GM23248 (cell line): ENCODE data around the gene PTPN6. TPM values are rescaled to one million over a fixed set of nuclear protein-coding genes. Genes with fewer than 3 reads are reported as not detected.

Experiments
- DNase-seq: peaks from one replicate; pipeline ENCODE4 v3.0.0-alpha.2; 2015
- H2AFZ ChIP-seq: fragments of 200-600 bp; sonication (generic); 2 replicates; pipeline ENCODE4 v1.6.1; 2016; ENCODE audit warnings: antibody characterized with exemption
- H3F3A ChIP-seq: fragments of 200-600 bp; sonication (generic); 2 replicates; pipeline ENCODE4 v1.6.1; 2016; ENCODE audit warnings: mild to moderate bottlenecking, antibody characterized with exemption, mixed run types; ENCODE audit not compliant: insufficient read depth
- H3K27ac ChIP-seq: fragments of 200-600 bp; sonication (generic); 2 replicates; pipeline ENCODE4 v1.5.1; 2016; ENCODE audit warnings: mild to moderate bottlenecking
- H3K27me3 ChIP-seq: fragments of 200-600 bp; sonication (generic); replicated peaks from 2 replicates; pipeline ENCODE4 v1.6.1; 2016; ENCODE audit warnings: mild to moderate bottlenecking; ENCODE audit not compliant: insufficient read depth
- H3K36me3 ChIP-seq: fragments of 200-600 bp; sonication (generic); 2 replicates; pipeline ENCODE4 v1.6.1; 2016; ENCODE audit warnings: low read depth, mild to moderate bottlenecking
- H3K4me1 ChIP-seq: fragments of 200-600 bp; sonication (generic); 2 replicates; pipeline ENCODE4 v1.6.1; 2016; ENCODE audit warnings: mild to moderate bottlenecking; ENCODE audit not compliant: insufficient read depth
- H3K4me2 ChIP-seq: fragments of 200-600 bp; sonication (generic); one replicate; pipeline ENCODE4 v1.6.1; 2016; ENCODE audit warnings: mild to moderate bottlenecking; ENCODE audit not compliant: unreplicated experiment
- H3K4me3 ChIP-seq: fragments of 200-600 bp; sonication (generic); 2 replicates; pipeline ENCODE4 v1.5.1; 2016; ENCODE audit warnings: mild to moderate bottlenecking
- H3K79me2 ChIP-seq: fragments of 200-600 bp; sonication (generic); 2 replicates; pipeline ENCODE4 v1.6.1; 2016; ENCODE audit warnings: mild to moderate bottlenecking; ENCODE audit not compliant: insufficient read depth
- H3K9ac ChIP-seq: fragments of 200-600 bp; sonication (generic); 2 replicates; pipeline ENCODE4 v1.6.1; 2016; ENCODE audit warnings: mild to moderate bottlenecking
- H3K9me2 ChIP-seq: fragments of 200-600 bp; sonication (generic); 2 replicates; pipeline ENCODE4 v1.6.1; 2016; ENCODE audit warnings: mixed run types, mild to moderate bottlenecking, moderate library complexity; ENCODE audit not compliant: insufficient read depth
- H3K9me3 ChIP-seq: fragments of 200-600 bp; sonication (generic); one replicate; pipeline ENCODE4 v1.6.1; 2017; ENCODE audit warnings: low read depth
- H4K20me1 ChIP-seq: fragments of 200-600 bp; sonication (generic); 2 replicates; pipeline ENCODE4 v1.6.0; 2016; ENCODE audit not compliant: insufficient read depth
- EZH2 ChIP-seq: fragments of 200-600 bp; sonication (generic); IDR thresholded peaks from 2 replicates; pipeline ENCODE4 v1.6.1; 2018; ENCODE audit warnings: antibody characterized with exemption, mild to moderate bottlenecking; ENCODE audit not compliant: insufficient read depth, poor library complexity, severe bottlenecking
- EZH2phosphoT487 ChIP-seq: fragments of 200-600 bp; sonication (generic); IDR thresholded peaks from 2 replicates; pipeline ENCODE4 v1.6.1; 2018; ENCODE audit warnings: antibody characterized with exemption, moderate library complexity, mild to moderate bottlenecking, low read depth; ENCODE audit not compliant: insufficient read depth
- WGBS, 2 experiments: methylation state at CpG; one replicate each; pipeline ENCODE4 v1.1.6; 2015 to 2017; ENCODE audit warnings: low lambda C conversion rate in 2 of 2, low coverage in 1 of 2; ENCODE audit errors: missing lambda C conversion rate in 2 of 2; 5-methylcytosine and 5-hydroxymethylcytosine counted together
- in situ Hi-C: fragments of 300-500 bp; cut with MboI; formaldehyde crosslinking; loops from 2 replicates; pipeline ENCODE4 v1.15.0; 2020
- polyA plus RNA-seq: library from polyadenylated mRNA; unstranded; fragments of >200 nt; fragmentation: Nextera tagmentation; extraction: Ambion mirVana; gene quantifications from 2 replicates; pipeline ENCODE4 v1.2.1, GENCODE V29; 2016
- total RNA-seq: library from RNA; depleted of rRNA; stranded (reverse); fragments of >200 nt; shearing (Covaris generic); gene quantifications from 2 replicates; pipeline ENCODE4 v1.2.3, GENCODE V29; 2014

Gene PTPN6
- total and polyA plus RNA-seq, 2 experiments from 2014 or later, result 0.21 TPM; not detected in 1

DNA sequence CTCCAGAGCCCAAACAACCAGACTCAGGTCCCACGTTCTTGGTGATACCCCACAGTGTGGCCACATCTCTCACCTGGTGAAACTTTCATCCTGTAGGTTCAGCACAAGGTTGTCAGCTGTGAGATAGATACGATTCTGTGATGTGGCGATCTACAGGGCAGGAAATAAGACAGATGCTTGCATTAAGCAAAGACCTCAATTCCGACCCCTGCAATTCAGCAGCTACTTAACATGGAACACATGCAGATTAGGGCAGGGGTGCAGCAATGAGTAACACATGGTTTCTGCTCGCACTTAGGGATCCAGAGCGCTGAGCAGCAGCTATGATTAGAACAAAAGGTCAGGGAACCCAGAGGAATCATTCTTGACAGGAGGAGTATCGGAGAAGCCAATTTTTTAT, 15.2 kb downstream of the PTPN6 start:
- H3K27me3 ChIP-seq, result no peaks in the 10 kb centered on the region
- WGBS, 2 experiments, result 77 to 80% methylated on average over 7 of the region's 7 CpGs
- no peaks in the 10 kb centered on the region for H4K20me1 ChIP-seq
- H3K4me3 ChIP-seq, result no peak overlapping the region
- peaks cover 38% of the 10 kb centered on the region for H3K79me2 ChIP-seq
- no peaks in the 10 kb centered on the region for H3K9me3 ChIP-seq
- H3F3A ChIP-seq, result peaks cover 45% of the 10 kb centered on the region
- H3K9ac ChIP-seq, result no peak overlapping the region
- H3K4me2 ChIP-seq, result no peak overlapping the region
- H3K4me1 ChIP-seq, result peaks cover 15% of the 10 kb centered on the region; the same call in 1 of the 2 replicates
- in situ Hi-C loops, result no loop called here
- DNase-seq, result no peak
- no peak overlapping the region for H2AFZ ChIP-seq
- TF ChIP-seq EZH2phosphoT487, result no peak
- no peak for TF ChIP-seq EZH2
- no peak overlapping the region for H3K27ac ChIP-seq
- no peaks in the 10 kb centered on the region for H3K9me2 ChIP-seq
- H3K36me3 ChIP-seq, result peaks cover 27% of the 10 kb centered on the region

DNA sequence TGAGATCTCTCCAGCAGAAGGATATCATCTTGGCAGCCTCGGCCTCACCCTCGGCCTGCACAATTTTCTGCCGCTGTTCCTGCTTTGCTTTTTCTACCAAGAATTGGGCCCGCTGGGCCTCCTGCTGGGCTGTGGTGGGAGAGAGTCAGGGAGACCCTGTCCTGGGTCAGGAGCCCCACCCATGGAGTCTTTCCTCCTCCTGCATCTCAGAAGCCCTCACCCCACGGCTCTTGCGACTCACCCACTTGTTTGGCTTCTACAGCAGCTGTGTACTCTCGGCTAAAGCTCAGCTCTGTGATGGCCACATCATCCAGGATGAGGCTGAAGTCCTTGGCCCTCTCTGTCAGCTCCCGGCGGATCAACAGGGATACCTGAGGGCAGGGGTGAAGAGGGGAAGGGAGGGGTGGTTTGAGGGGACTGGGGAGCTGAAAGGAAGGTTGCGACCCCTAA, 16.5 kb downstream of the PTPN6 start:
- H3K4me2 ChIP-seq, result no peak overlapping the region
- 70 to 83% methylated on average over 7 to 10 of the region's 10 CpGs for WGBS, 2 experiments
- peaks cover 51% of the 10 kb centered on the region for H3K79me2 ChIP-seq
- in situ Hi-C loops, result no loop called here
- TF ChIP-seq EZH2, result no peak
- TF ChIP-seq EZH2phosphoT487, result no peak
- no peak overlapping the region for H3K27ac ChIP-seq
- no peaks in the 10 kb centered on the region for H3K27me3 ChIP-seq
- H3K4me3 ChIP-seq, result no peak overlapping the region
- no peak for DNase-seq
- H2AFZ ChIP-seq, result no peak overlapping the region
- peaks cover 19% of the 10 kb centered on the region for H3K4me1 ChIP-seq
- H3K9me3 ChIP-seq, result no peaks in the 10 kb centered on the region
- no peaks in the 10 kb centered on the region for H4K20me1 ChIP-seq
- H3K36me3 ChIP-seq, result peaks cover 30% of the 10 kb centered on the region
- H3K9me2 ChIP-seq, result no peaks in the 10 kb centered on the region
- H3F3A ChIP-seq, result peaks cover 45% of the 10 kb centered on the region
- no peak overlapping the region for H3K9ac ChIP-seq

DNA sequence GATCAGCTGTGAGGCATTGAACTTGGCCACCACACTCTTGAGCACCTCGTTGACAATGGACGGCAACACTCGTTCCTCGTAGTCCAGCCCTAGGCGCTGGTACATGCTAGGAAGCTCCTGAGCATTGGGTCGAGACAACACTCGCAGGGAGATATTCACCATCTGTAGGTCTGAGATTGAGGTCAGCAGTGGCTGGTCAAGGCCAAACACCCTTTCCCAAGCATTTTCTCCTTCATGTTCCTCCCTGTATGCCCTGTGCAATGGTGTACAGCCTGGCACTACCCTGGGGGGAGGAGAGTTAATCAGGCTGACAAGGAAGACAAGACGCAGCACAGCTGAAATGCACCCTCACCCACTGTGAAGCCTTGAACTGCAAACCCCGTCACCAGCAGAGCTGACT, 17.3 kb downstream of the PTPN6 start:
- peaks cover 58% of the 10 kb centered on the region for H3K79me2 ChIP-seq

DNA sequence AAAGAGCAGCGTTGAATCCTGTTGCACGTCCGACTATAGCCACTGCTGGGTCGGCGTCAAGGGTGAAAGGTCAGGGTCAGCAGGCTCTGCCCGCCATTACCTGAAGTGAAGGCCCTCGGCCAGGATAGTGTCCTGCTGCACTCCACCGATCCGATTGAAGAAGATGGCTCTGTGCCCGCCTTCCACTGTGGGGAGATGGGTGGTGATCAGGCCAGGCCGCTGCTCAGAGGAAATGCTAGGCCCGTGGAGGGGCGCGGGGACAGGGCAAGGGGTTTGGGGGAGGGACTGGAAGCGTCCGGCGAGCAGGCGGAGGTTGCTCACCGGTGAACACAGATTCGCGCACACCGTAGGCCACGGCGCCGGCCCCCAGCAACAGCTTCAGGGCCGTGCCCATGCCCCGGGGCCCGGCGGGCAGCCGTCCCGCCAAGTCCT, 19.0 kb downstream of the PTPN6 start:
- H2AFZ ChIP-seq, result peak overlapping the region; percentile 59
- peak overlapping the region; percentile 98 for H3K9ac ChIP-seq
- H3K79me2 ChIP-seq, result peaks cover 69% of the 10 kb centered on the region
- peak overlapping the region; percentile 100 for H3K4me3 ChIP-seq
- no peaks in the 10 kb centered on the region for H3K9me3 ChIP-seq
- no peak for TF ChIP-seq EZH2
- no peak for TF ChIP-seq EZH2phosphoT487
- peaks cover 40% of the 10 kb centered on the region for H3F3A ChIP-seq
- peak; percentile 34 for DNase-seq
- peaks cover 20% of the 10 kb centered on the region for H3K4me1 ChIP-seq
- peak overlapping the region; percentile 92 for H3K27ac ChIP-seq
- H3K36me3 ChIP-seq, result peaks cover 44% of the 10 kb centered on the region
- no peaks in the 10 kb centered on the region for H3K9me2 ChIP-seq
- no peaks in the 10 kb centered on the region for H3K27me3 ChIP-seq
- H3K4me2 ChIP-seq, result peak overlapping the region; percentile 99
- in situ Hi-C loops, result no loop called here
- H4K20me1 ChIP-seq, result no peaks in the 10 kb centered on the region
- 1 to 2% methylated on average over 16 to 31 of the region's 31 CpGs for WGBS, 2 experiments

More for the DNA sequence above, 17.3 kb downstream of the PTPN6 start:
- Histone ChIP-seq H4K20me1 (no peaks in the 10 kb centered on the region), H3K27me3 (no peaks in the 10 kb centered on the region), H3K4me1 (peaks cover 20% of the 10 kb centered on the region), H3F3A (peaks cover 45% of the 10 kb centered on the region), H3K36me3 (peaks cover 30% of the 10 kb centered on the region), H3K9me3 (no peaks in the 10 kb centered on the region), H3K9me2 (no peaks in the 10 kb centered on the region), H3K4me2 (no peak overlapping the region), H3K9ac (peak overlapping the region; percentile 98; the same call in 1 of the 2 replicates), H3K27ac (no peak overlapping the region), H3K4me3 (peak overlapping the region; percentile 100; the same call in 1 of the 2 replicates), H2AFZ (no peak overlapping the region)
- no peak for DNase-seq
- TF ChIP-seq EZH2, result no peak
- TF ChIP-seq EZH2phosphoT487, result no peak
- 86 to 92% methylated on average over 9 of the region's 9 CpGs for WGBS, 2 experiments
- in situ Hi-C loops, result no loop called here
